ENCODE data around the gene ZDHHC5. TPM values are rescaled to one million over a fixed set of nuclear protein-coding genes. Genes with fewer than 3 reads are reported as not detected.
"Not testable (repeated sequence)": the region's sequence is repeated elsewhere in the genome, so short reads cannot be mapped to it uniquely, and the experiment has no call there.

Gene ZDHHC5
- polyA plus RNA-seq, 4 donors = 38.9 to 55.7 (median 50.5) TPM

GRCh38 chr11:57716726-57717125, 48.8 kb downstream of the ZDHHC5 start:
- not testable (repeated sequence) for DNase-seq (ENCODE audit: low read depth in 4 of 4, low spot score in 3 of 4)

GRCh38 chr11:57727185-57727584, 59.3 kb downstream of the ZDHHC5 start:
- DNase-seq (ENCODE audit: low read depth in 4 of 4, low spot score in 3 of 4) = no peak

GRCh38 chr11:57728829-57729228, 60.9 kb downstream of the ZDHHC5 start:
- DNase-seq (ENCODE audit: low read depth in 4 of 4, low spot score in 3 of 4) = no peak

- no peak for DNase-seq (ENCODE audit: low read depth in 4 of 4, low spot score in 3 of 4)
Observed at GRCh38 chr11:57729479-57729878, 61.6 kb downstream of the ZDHHC5 start.

GRCh38 chr11:57732661-57733060, 64.7 kb downstream of the ZDHHC5 start:
- DNase-seq (ENCODE audit: low read depth in 4 of 4, low spot score in 3 of 4) = no peak

GRCh38 chr11:57735619-57736298, 67.8 kb downstream of the ZDHHC5 start:
- no peak for DNase-seq (ENCODE audit: low read depth in 4 of 4, low spot score in 3 of 4)

GRCh38 chr11:57741132-57742086, 73.5 kb downstream of the ZDHHC5 start, which contains the start of gene SELENOH:
Gene SELENOH, plus strand, starts transcription at chr11:57741491. Its CDS starts 105 bp downstream, at chr11:57741596.
- peak; percentile 91 to 95 (median 94) for DNase-seq (ENCODE audit: low read depth in 4 of 4, low spot score in 3 of 4)

GRCh38 chr11:57742087-57742452, 74.2 kb downstream of the ZDHHC5 start:
- DNase-seq (ENCODE audit: low read depth in 4 of 4, low spot score in 3 of 4) = no peak

- DNase-seq (ENCODE audit: low read depth in 4 of 4, low spot score in 3 of 4) = no peak
Observed at GRCh38 chr11:57744357-57744756, 76.4 kb downstream of the ZDHHC5 start.

- DNase-seq (ENCODE audit: low read depth in 4 of 4, low spot score in 3 of 4) = no peak
Observed at GRCh38 chr11:57745206-57745605, 77.3 kb downstream of the ZDHHC5 start.

- DNase-seq (ENCODE audit: low read depth in 4 of 4, low spot score in 3 of 4) = no peak
Observed at GRCh38 chr11:57746920-57747319, 79.0 kb downstream of the ZDHHC5 start.

Other genes starting within 250 kb of the ZDHHC5 start
- gene SLC43A3, start 241.0 kb upstream of the ZDHHC5 start, polyA plus RNA-seq (ENCODE audit: insufficient read length in 4 of 4) = 10 to 100 TPM; 24.1 to 29.1 (median 26.2) TPM
- 1 to 10 TPM in 3 of 4 donors, under 1 TPM in 1; 1.00 to 3.6 (median 2.2) TPM for gene RTN4RL2, start 207.6 kb upstream of the ZDHHC5 start, polyA plus RNA-seq (ENCODE audit: insufficient read length in 4 of 4)
- 1 to 10 TPM; 4.9 to 9.7 (median 6.5) TPM for gene SLC43A1, start 152.4 kb upstream of the ZDHHC5 start, polyA plus RNA-seq (ENCODE audit: insufficient read length in 4 of 4)
- gene TIMM10, start 137.4 kb upstream of the ZDHHC5 start, polyA plus RNA-seq (ENCODE audit: insufficient read length in 4 of 4) = 10 to 100 TPM; 42.2 to 52.6 (median 46.8) TPM
- under 1 TPM; 0.21 to 0.63 (median 0.38) TPM for gene SMTNL1, start 130.5 kb upstream of the ZDHHC5 start, polyA plus RNA-seq (ENCODE audit: insufficient read length in 4 of 4)
- gene UBE2L6, start 100.4 kb upstream of the ZDHHC5 start, polyA plus RNA-seq (ENCODE audit: insufficient read length in 4 of 4) = 10 to 100 TPM; 36.5 to 46.7 (median 42.3) TPM
- 100 to 1,000 TPM; 139 to 440 (median 176) TPM for gene SERPING1, start 70.4 kb upstream of the ZDHHC5 start, polyA plus RNA-seq (ENCODE audit: insufficient read length in 4 of 4)
- gene YPEL4, start 18.2 kb upstream of the ZDHHC5 start, polyA plus RNA-seq (ENCODE audit: insufficient read length in 4 of 4) = 1 to 10 TPM; 1.5 to 4.4 (median 3.3) TPM
- 10 to 100 TPM; 12.0 to 17.2 (median 16.5) TPM for gene CLP1, start 10.4 kb upstream of the ZDHHC5 start, polyA plus RNA-seq (ENCODE audit: insufficient read length in 4 of 4)
- 10 to 100 TPM; 15.0 to 24.4 (median 18.5) TPM for gene MED19, start 44.1 kb downstream of the ZDHHC5 start, polyA plus RNA-seq (ENCODE audit: insufficient read length in 4 of 4)
- 100 to 1,000 TPM in 3 of 4 donors, 10 to 100 TPM in 1; 81.6 to 126 (median 117) TPM for gene TMX2, start 44.5 kb downstream of the ZDHHC5 start, polyA plus RNA-seq (ENCODE audit: insufficient read length in 4 of 4)
- gene SELENOH, start 73.4 kb downstream of the ZDHHC5 start, polyA plus RNA-seq (ENCODE audit: insufficient read length in 4 of 4) = 100 to 1,000 TPM in 2 of 4 donors, 10 to 100 TPM in 2; 88.2 to 142 (median 99.1) TPM
- under 1 TPM; 0.06 to 0.18 (median 0.13) TPM for gene BTBD18, start 83.7 kb downstream of the ZDHHC5 start, polyA plus RNA-seq (ENCODE audit: insufficient read length in 4 of 4)
- gene CTNND1, start 93.7 kb downstream of the ZDHHC5 start, polyA plus RNA-seq (ENCODE audit: insufficient read length in 4 of 4) = 100 to 1,000 TPM; 144 to 230 (median 216) TPM